Endometrial microvascular endothelial cells (primary cell): ENCODE data around the gene ACMSD. TPM values are rescaled to one million over a fixed set of nuclear protein-coding genes. Genes with fewer than 3 reads are reported as not detected.
"Not testable (repeated sequence)": the region's sequence is repeated elsewhere in the genome, so short reads cannot be mapped to it uniquely, and the experiment has no call there.

ENCODE experiments used
- in situ Hi-C: cut with HindIII; loops from 2 replicates; pipeline ENCODE4 v1.10.0; 2017; ENCODE audit warnings: low sequenced_read_pairs, low pct_unique_long_range_greater_than_20kb; ENCODE audit errors: inconsistent ontology term
- total RNA-seq: library from RNA; depleted of rRNA; stranded (reverse); fragments of >200 nt; gene quantifications from one replicate; pipeline ENCODE4 v1.2.3, GENCODE V29; 2015; ENCODE audit errors: inconsistent ontology term

ACMSD gene
- total RNA-seq, 1 donor from 2014 or later = not detected

DNA sequence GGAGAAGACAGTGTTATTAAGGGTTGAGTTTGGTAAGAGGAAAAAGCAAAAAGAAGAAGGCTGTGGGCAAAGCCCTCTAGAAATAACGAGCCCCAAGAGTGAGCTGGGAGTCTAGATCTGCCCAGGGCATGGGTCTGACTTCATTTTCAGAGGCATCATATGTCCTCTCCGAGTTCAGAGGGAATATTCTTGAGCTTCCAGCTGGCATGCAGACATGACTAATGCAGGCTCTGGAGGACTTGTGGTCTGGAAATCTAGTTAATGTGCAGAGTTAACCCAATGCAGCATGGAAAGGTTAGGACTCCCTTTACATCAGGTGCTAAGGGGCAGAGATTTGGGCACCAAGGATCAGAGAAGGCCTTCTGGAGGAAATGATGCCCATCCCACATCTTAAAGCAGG lies 7.3 kb downstream of the ACMSD start:
- in situ Hi-C loops = no loop called here

DNA sequence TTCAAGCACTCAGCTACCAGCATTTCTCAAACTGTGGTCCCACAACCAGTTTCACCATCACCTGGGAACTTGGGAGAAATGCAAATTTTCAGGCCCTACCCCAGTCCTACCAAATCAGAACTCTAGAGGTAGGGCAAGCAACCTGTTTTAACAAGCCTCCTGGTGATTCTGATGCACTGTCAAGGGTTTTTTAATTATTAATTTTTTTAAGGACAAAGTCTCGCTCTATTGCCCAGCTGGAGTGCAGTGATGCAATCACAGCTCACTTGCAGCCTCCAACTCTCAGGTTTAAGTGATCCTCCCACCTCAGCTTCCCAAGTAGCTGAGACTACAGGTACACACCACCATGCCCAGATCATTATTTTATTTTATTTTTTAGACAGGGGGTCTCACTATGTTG lies 7.8 kb downstream of the ACMSD start:
- in situ Hi-C loops = no loop called here

DNA sequence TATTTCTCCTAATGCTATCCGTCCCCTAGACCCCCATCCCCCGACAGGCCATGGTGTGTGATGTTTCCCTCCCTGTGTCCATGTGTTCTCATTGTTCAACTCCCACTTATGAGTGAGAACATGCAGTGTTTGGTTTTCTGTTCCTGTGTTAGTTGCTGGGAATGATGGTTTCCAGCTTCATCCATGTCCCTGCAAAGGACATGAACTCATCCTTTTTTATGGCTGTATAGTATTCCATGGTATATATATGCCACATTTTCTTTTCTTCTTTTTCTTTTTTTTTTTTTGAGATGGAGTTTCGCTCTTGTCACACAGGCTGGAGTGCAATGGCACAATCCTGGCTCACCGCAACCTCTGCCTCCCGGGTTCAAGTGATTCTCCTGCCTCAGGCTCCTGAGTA lies 9.2 kb downstream of the ACMSD start:
- in situ Hi-C loops = not testable (repeated sequence)

DNA sequence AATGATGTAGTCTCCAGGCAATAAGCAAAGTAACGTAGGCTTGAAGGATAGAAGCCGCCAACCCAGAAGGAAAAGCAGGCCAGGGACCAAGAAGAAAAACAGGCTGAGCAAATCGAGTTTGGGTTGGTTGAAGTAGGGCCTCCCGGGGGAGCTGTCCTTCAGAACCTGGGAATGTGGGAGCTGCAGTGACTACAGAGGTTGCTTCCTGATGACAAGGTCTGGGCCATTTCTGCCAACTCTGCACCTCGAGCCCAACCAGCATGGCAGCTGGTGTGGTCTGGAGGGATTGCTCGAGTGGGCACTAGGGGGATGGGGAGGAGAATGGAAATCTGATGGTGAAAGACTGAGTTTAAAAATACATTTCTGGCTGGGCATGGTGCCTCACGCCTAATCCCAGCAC lies 14.1 kb downstream of the ACMSD start:
- in situ Hi-C loops = no loop called here

DNA sequence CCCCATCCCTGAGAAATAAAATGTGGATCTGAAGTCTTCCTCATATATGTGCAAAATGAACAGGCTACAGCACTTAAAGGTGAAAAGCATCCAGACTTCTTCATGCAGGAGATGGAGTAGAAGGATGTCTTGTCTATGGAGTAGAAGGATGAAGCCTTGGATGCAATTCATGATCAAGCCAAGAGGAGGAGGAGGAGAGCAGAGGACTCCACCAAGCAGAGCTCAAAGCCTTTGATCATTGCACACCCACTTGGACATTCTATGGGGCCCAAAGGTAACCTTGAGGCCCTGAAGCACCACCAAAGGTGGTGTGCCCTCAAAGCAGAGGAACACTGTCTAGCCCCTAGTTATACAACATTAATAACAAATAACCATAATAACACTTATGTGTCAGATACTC lies 17.3 kb downstream of the ACMSD start:
- in situ Hi-C loops = no loop called here

DNA sequence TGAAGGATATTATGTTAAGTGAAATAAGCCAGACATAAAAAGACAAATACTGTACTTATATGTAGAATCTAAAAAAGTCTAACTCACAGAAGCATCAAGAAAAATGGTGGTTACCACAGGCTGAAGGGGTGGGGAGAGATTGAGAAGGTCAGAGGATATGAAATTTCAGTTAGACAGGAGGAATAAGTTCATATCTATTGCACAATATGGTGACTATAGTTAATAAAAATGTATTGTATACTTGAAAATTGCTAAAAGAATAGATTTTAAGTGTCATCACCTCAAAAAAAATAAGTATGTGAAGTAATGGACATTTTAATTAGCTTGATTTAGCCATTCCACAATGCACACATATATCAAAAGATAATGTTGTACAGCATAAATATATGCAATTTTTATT lies 19.8 kb downstream of the ACMSD start:
- in situ Hi-C loops = no loop called here

DNA sequence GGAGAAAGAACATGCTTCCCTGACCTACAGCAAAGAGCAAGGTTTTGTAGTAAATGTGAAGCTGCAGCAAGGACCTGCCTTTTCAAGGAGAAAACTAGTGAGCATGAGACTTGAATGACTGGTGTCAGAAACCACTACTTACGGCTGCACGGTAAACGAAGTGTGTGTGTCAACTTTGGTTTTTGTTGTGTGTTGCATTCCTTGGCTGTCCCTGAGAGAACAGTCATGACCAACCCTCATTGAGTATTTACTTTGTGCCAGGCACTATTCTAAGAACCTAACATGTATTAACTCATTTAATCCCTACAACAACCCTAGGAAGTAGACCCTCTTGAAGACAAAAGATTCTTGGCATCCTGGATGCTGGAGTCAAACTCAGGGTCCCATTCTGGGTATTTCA lies 22.8 kb downstream of the ACMSD start:
- in situ Hi-C loops = no loop called here

DNA sequence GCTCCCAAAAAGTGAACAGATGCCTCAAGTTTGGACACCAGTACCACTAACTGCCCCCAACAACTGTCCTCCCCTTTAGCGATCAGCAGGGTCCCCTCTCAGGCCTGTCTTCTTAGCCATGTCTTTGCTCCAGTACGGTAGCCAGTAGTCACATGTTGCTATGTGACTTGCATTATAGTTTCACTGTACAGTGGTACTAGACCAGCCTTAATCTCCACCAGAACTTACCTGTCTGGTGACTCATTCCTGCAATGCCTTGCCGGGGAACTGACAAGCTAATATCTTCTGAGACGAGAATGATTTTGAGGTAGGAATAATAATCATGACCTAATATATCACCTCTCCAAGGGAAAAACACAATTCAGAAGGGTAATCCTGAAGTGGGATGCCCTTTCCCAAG lies 23.7 kb downstream of the ACMSD start:
- in situ Hi-C loops = no loop called here

DNA sequence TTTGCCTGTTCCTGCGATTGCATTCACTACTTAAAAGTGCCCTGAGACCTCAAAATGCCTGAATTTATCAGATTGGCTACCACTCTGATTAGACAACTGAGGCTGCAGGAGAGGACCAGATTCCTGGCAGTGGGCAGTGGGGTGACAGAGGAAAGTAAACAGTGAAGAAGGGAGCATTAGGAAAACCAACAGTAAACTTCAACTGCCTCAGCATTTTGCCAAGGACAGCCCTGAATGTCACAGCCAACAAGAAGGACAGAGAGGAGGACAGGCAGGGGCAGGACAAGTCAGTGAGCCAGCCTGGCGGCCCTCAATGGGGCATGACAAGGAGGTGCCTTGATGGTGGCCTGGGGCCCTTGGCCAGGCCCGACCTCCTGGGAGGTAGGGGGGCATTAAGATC lies 24.3 kb downstream of the ACMSD start:
- in situ Hi-C loops = no loop called here

DNA sequence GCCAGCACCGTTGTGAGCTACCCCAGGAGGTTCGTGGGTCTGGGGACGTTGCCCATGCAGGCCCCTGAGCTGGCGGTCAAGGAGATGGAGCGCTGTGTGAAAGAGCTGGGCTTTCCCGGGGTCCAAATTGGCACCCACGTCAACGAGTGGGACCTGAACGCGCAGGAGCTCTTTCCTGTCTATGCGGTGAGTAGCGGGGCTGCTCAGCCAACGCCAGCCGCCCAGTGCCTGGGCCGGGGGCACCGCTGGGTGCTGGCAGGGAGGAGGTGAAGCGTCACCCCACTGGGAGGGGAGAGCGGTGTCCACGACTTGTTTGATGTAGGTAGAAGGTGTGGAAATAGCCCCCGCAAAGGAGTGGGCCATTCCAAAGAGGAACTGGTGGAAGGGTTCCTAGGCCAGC lies 25.0 kb downstream of the ACMSD start:
- in situ Hi-C loops = no loop called here

DNA sequence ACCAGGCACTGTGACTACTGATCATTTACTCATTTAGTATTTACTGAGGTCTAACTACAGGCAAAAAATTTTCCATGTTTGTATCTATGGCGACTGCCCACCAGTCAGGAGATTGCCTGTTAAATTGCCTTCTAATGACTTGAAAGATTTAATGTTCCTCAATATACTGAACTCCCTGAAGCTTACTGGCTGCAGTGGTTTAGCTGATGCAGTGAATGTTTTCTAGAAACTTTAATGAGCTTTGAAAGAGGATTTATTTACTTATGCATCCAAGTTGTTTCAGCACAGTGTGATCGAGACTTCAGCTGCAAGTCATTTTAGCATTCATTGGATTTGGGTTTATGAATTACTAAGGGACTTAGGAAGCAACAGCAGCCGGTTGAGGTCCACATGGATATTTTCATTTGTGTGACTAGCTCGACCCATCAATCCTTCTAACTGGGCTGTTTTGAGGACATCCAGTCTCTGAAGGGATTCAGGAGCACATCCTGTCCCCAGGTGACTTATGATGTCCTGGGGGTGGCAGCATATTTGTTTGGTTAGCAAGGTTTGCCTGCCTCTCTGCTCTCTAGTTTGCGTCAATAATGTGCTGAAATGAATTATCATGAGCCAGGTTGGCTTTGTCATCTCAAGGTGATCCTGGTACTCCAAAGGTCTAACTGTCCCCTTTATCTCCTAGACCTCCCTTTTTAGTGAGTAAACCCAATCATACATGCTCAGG lies 26.8 kb downstream of the ACMSD start:
- in situ Hi-C loops = no loop called here

DNA sequence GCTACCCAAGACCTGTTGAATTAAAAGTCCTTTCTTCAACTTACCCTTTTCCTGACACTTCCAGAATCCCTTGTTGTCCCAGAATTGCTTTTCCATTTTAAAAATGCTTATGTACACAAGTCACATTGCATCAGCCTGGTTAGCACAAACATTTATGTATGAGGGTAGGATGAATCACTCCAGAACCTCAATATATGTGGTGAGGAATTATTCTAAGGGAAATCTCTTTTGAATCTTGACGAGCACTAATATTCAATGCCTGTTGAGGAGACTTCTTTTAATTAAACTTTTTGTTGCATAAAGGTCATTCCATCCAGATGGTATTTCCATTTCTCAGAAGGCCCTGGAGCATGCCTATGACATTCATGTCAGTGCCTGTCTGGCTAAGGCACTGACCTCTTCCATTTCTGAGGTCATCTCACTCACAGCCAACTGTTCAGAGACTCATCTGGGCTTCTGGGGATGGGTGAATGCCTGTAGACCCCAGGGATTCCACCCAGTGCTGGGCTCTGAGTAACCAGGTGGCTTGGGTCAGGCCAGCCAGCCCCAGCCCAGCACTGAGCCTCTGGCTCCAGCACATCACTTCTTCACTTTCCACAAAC lies 28.2 kb downstream of the ACMSD start:
- in situ Hi-C loops = no loop called here

DNA sequence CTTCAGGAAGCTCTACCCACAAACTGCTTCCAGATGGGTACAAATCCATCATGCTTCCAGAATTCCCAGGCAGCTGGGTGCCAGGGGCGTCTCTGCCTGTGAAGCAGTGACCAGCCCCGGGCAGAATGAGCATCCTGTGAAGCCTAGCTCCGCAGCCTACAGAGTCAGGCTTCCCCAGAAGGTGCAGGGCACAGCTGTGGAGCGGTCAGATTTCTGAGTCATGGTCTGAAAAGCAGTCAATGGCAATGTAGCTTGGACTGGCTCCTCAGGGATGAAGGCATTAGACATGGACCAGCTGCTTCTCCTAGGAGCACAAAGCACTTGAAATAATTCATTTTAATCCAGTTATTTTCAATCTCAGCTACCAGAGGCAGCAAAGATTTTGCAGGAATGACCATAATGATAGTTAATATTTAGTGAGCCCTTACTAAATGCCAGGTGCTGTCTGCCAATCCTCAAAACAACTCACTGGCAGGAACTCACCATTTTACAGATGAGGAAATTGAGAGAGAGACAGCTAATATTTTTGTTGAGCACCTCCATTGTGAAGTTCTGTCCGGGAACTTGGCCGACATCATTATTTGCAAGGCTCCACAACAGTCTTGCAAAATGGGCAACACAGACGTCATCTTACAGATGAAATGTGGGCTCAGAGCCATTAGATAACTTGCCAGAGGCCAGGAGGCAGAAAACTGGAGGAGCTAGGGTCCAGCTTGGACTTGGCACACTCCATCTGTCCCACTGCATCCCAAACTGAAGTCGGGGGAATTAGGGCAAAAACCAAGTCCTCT lies 31.7 kb downstream of the ACMSD start:
- in situ Hi-C loops = no loop called here

DNA sequence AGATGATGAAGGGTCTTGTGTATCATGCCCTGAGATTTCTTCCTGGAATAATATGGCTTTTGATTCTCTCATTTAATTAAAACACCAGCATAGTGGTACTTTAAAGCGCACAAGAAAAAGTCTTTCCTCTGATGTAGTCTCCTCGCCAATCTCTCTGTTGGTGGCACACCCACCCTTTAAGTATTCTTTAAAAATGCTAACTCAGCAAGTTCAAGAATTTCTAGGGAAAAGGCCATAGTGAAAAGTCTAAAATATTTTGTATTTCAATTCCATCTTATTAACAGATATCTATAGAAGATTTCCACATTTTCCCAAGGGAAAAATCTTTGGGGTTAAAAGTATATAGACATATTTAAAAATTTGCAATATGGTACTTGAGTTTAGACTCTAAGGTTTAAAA lies 34.7 kb downstream of the ACMSD start:
- in situ Hi-C loops = no loop called here

DNA sequence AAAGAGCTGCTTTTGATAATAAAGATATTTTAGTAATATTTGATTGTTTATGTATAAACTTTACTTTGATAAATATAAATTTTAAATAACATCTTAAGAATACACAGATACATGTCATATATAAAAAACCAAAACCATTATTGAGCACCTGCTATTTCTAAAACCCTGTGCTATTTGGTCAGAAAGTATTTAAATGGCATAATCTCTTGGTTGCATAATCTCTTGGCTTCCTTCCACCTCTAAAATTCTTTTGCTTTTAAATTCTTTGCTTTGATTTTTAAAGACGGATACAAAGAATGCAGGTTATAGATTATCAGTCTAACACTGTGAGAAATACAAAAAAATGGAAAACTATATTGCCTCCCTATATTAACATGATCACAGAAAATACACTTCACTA lies 36.9 kb downstream of the ACMSD start:
- in situ Hi-C loops = no loop called here

DNA sequence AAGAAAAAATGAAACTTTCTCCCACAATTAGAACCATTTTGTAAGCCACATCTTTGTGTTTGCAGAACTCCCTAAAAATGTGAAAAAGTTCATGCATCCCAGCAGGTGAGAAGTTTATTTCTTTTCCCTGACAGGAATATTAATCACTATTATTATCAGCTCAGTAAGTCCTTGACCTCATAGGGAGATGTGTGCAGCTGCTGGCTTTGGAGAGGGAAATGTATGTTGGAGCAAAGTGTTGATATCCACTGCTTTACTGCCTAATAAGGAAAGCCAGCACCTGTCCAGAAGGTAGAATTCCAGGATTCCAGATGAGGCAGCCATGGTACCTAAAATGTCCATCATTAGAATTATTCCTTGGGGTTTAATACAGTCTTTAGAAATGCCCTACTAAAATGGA lies 44.4 kb downstream of the ACMSD start:
- in situ Hi-C loops = no loop called here

DNA sequence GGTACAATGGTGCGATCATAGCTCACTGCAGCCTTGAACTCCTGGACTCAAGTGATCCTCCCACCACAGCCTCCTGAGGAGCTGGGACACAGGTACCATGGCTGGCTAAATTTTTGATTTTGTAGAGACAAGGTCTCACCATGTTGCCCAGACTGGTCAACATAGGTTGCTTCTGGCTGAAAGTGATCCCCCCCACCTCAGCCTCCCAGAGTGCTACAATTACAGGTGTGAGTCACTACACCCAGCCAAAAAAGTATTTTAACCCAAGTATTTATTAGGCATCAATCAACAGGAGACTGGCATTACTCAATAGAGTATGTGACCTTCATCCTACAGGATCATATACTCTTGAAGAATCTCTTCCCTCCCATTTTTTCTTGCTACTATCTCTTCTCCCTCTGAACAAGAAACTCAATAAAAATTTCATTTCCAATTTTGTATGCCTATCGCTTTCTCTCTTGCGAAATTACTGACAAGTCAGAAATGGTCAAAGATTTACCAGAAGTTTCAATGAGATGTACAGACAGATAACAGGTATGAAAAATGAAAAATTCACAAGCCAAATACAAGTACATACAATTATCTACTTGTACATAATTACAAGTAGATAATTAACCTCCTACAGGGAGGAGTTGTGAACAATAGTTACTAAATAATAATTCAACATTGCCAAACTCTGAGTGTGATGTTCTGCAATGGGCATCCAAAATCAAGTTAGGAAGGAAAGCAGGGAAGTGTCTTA lies 45.3 kb downstream of the ACMSD start:
- in situ Hi-C loops = no loop called here

DNA sequence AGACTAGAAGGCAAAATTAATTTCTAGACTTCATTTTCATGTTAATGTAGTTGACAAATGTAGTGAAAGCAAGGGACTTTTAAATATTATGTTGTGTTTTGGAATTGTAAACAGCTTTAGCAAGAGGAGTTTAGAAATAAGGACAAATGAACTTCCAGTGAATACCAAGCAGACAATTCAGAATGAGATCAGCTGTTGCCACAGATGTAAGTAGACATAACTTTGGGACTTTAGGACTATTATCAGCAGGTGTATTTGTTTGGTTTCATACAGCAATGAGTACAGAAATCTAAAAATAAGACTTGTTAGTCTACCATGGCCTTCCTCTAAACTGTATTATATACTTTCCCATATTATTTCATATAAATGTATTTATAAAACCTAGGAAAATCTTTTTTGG lies 46.0 kb downstream of the ACMSD start:
- in situ Hi-C loops = no loop called here

DNA sequence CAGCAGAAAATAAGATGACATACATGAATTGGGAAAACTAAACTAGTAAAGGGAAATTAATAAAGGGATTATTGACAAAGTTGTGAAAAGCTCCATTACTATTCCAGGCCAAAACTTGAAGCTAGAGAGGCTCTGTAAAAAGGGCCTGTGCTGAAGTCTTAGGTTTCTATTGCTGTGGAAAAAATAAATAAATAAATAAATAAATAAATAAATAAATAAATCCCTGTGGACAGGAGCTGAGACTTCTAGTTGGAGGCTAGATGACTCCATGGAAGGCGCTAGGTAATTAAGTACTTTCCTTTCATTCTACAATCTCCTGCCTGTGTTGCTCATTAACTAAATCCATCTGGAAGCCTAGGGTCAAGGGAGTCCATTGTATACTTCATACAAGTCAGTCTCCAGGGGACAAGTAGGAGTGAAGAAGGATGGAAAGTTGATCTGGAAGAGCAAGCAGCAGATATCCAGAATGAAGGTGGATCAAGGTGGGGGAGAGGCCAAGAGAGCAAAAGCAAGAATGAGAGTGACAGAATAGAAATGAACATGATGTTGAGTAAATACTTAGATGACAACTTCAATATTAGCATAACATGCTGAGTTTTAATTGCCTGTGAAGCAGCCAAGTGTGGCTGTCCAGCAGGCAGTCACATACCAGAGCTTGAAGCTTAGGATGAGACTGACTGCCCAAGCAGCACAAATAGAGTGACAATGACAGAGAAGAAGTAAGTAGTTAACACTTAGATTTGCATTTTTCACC lies 54.0 kb downstream of the ACMSD start:
- in situ Hi-C loops = no loop called here
